Spleen (tissue), 7 donors: ENCODE results near the gene KIF19.

Experiments used
- CTCF ChIP-seq, 11 experiments: fragments of 200-600 bp in 7 of 11; fragments of 450-650 bp in 4 of 11; sonication (generic) in 4 of 11; IDR thresholded peaks in 8 of 11; conservative IDR thresholded peaks in 3 of 11; 1 replicate in 7 of 11; 2 replicates in 4 of 11; pipeline versions ENCODE4 v1.4.0 to v1.8.0; 2016 to 2021; ENCODE audit warnings: antibody characterized with exemption in 11 of 11, inconsistent platforms in 4 of 11, mild to moderate bottlenecking in 1 of 11
- POLR2AphosphoS5 ChIP-seq, 3 donors: sonication (generic); formaldehyde crosslinking; IDR thresholded peaks; one replicate each; pipeline ENCODE4 v1.5.1; 2017; ENCODE audit warnings: antibody characterized with exemption in 3 of 3
- donor health status: DM: no; HTN: no; CAD: no; lungs with moderate emphysema.
- donor health status: DM: no; HTN: no; CAD: no.
- donor health status: DM: no; HTN: no; CAD: no.

GRCh38 chr17:74332763-74333283, 6.8 kb downstream of the KIF19 start:
- no peak for TF ChIP-seq POLR2AphosphoS5 (IDR thresholded peaks at IDR 0.05)
- TF ChIP-seq CTCF (IDR thresholded peaks at IDR 0.05 in 8 of 11, conservative IDR thresholded peaks at IDR 0.05 in 3 of 11), result no peak
